H9 (cell line): ENCODE results near the gene ITM2C. TPM values are rescaled to one million over a fixed set of nuclear protein-coding genes. Genes with fewer than 3 reads are reported as not detected.

Experiments used
- DNase-seq: peaks from one replicate; pipeline ENCODE4 v3.0.0-alpha.2; 2017
- H2AFZ ChIP-seq: one replicate; pipeline ENCODE4 v1.6.1; 2013; ENCODE audit warnings: mild to moderate bottlenecking, low read length, control low read depth, moderate library complexity
- H2AK5ac ChIP-seq: 2 replicates; pipeline ENCODE4 v1.6.1; 2013; ENCODE audit warnings: low read length, control low read depth, mixed read lengths; ENCODE audit not compliant: insufficient read length
- H2BK120ac ChIP-seq: one replicate; pipeline ENCODE4 v1.6.1; 2013; ENCODE audit warnings: low read depth, mild to moderate bottlenecking, low read length, control low read depth, inconsistent platforms; ENCODE audit not compliant: poor library complexity, severe bottlenecking
- H2BK12ac ChIP-seq: 2 replicates; pipeline ENCODE4 v1.6.1; 2013; ENCODE audit warnings: low read length, control low read depth, mixed read lengths, low read depth; ENCODE audit not compliant: insufficient read length
- H2BK15ac ChIP-seq: 2 replicates; pipeline ENCODE4 v1.6.1; 2013; ENCODE audit warnings: low read depth, low read length, control low read depth
- H2BK20ac ChIP-seq: one replicate; pipeline ENCODE4 v1.6.1; 2013; ENCODE audit warnings: low read depth, mild to moderate bottlenecking, low read length, control low read depth, inconsistent platforms; ENCODE audit not compliant: poor library complexity, severe bottlenecking
- H2BK5ac ChIP-seq: 2 replicates; pipeline ENCODE4 v1.6.1; 2013; ENCODE audit warnings: low read length, control low read depth, mixed read lengths; ENCODE audit not compliant: insufficient read length
- H3K14ac ChIP-seq: 2 replicates; pipeline ENCODE4 v1.6.1; 2013; ENCODE audit warnings: low read length, control low read depth; ENCODE audit not compliant: insufficient read depth
- H3K18ac ChIP-seq: 2 replicates; pipeline ENCODE4 v1.6.1; 2013; ENCODE audit warnings: low read depth, mild to moderate bottlenecking, mixed read lengths, low read length, control low read depth; ENCODE audit not compliant: insufficient read length
- H3K23ac ChIP-seq: 2 replicates; pipeline ENCODE4 v1.6.1; 2013; ENCODE audit warnings: low read length, control low read depth, mixed read lengths, low read depth; ENCODE audit not compliant: insufficient read length
- H3K23me2 ChIP-seq: 2 replicates; pipeline ENCODE4 v1.6.1; 2013; ENCODE audit warnings: low read depth, mild to moderate bottlenecking, mixed read lengths, low read length, control low read depth; ENCODE audit not compliant: insufficient read length, poor library complexity, severe bottlenecking
- H3K27ac ChIP-seq: 2 replicates; pipeline ENCODE4 v1.5.1; 2013; ENCODE audit warnings: low read length, control low read depth, mixed read lengths, low read depth; ENCODE audit not compliant: insufficient read length
- H3K27me3 ChIP-seq: 2 replicates; pipeline ENCODE4 v1.6.1; 2013; ENCODE audit warnings: low read length, control low read depth, inconsistent platforms; ENCODE audit not compliant: insufficient read depth
- H3K4ac ChIP-seq: 2 replicates; pipeline ENCODE4 v1.6.1; 2013; ENCODE audit warnings: low read depth, mild to moderate bottlenecking, control low read depth, inconsistent platforms, low read length, moderate library complexity
- H3K4me1 ChIP-seq: 2 replicates; pipeline ENCODE4 v1.6.1; 2013; ENCODE audit warnings: low read length, control low read depth, inconsistent platforms; ENCODE audit not compliant: insufficient read depth
- H3K4me2 ChIP-seq: 2 replicates; pipeline ENCODE4 v1.6.1; 2013; ENCODE audit warnings: low read length, control low read depth, mixed read lengths; ENCODE audit not compliant: insufficient read length, insufficient read depth
- H3K56ac ChIP-seq: 2 replicates; pipeline ENCODE4 v1.6.1; 2013; ENCODE audit warnings: low read depth, mild to moderate bottlenecking, mixed read lengths, low read length, control low read depth; ENCODE audit not compliant: insufficient read length
- H3K79me1 ChIP-seq: 2 replicates; pipeline ENCODE4 v1.6.1; 2013; ENCODE audit warnings: low read depth, mild to moderate bottlenecking, moderate library complexity, low read length, control low read depth, inconsistent platforms; ENCODE audit not compliant: insufficient read depth, poor library complexity, severe bottlenecking
- H3K79me2 ChIP-seq: 2 replicates; pipeline ENCODE4 v1.6.1; 2013; ENCODE audit warnings: low read length, control low read depth, inconsistent platforms; ENCODE audit not compliant: insufficient read depth
- H3K9ac ChIP-seq: 2 replicates; pipeline ENCODE4 v1.6.1; 2013; ENCODE audit warnings: low read length, control low read depth, mixed read lengths; ENCODE audit not compliant: insufficient read length; ENCODE audit errors: extremely low read depth
- H3K9me3 ChIP-seq: one replicate; pipeline ENCODE4 v1.6.1; 2013; ENCODE audit warnings: low read depth, low read length, inconsistent platforms; ENCODE audit not compliant: control insufficient read depth
- H3T11ph ChIP-seq: one replicate; pipeline ENCODE4 v1.6.1; 2013; ENCODE audit warnings: mild to moderate bottlenecking, low read length, control low read depth, inconsistent platforms
- H4K20me1 ChIP-seq: one replicate; pipeline ENCODE4 v1.6.1; 2013; ENCODE audit not compliant: control insufficient read depth, insufficient read length, insufficient read depth
- H4K5ac ChIP-seq: 2 replicates; pipeline ENCODE4 v1.6.1; 2013; ENCODE audit warnings: low read depth, mild to moderate bottlenecking, mixed read lengths, low read length, control low read depth; ENCODE audit not compliant: insufficient read length
- H4K8ac ChIP-seq: replicated peaks from 2 replicates; pipeline ENCODE4 v1.6.1; 2013; ENCODE audit warnings: low read length, control low read depth, mixed read lengths, low read depth; ENCODE audit not compliant: insufficient read length
- H4K91ac ChIP-seq: 2 replicates; pipeline ENCODE4 v1.6.1; 2013; ENCODE audit warnings: low read depth, mild to moderate bottlenecking, moderate library complexity, mixed read lengths, low read length, control low read depth; ENCODE audit not compliant: insufficient read length
- H3K27ac Mint-ChIP-seq, 3 experiments: 2 replicates in 2 of 3; 3 replicates in 1 of 3; pipeline ENCODE4 v1.8.0; 2020 to 2021; ENCODE audit warnings: mixed read lengths in 3 of 3, mild to moderate bottlenecking in 1 of 3, moderate library complexity in 1 of 3
- H3K27me3 Mint-ChIP-seq: 2 replicates; pipeline ENCODE4 v1.8.0; 2021; ENCODE audit warnings: low read depth, mild to moderate bottlenecking, moderate library complexity, mixed read lengths
- H3K36me3 Mint-ChIP-seq, 3 experiments: 2 replicates in 2 of 3; 3 replicates in 1 of 3; pipeline ENCODE4 v1.8.0; 2020 to 2021; ENCODE audit warnings: low read depth in 3 of 3, mixed read lengths in 3 of 3; ENCODE audit not compliant: insufficient read depth in 1 of 3
- H3K4me1 Mint-ChIP-seq, 2 experiments: 2 replicates each; pipeline ENCODE4 v1.8.0; 2020; ENCODE audit warnings: mixed read lengths in 2 of 2
- H3K4me3 Mint-ChIP-seq, 2 experiments: 2 replicates in 1 of 2; 3 replicates in 1 of 2; pipeline ENCODE4 v1.8.0; 2020 to 2021; ENCODE audit warnings: mild to moderate bottlenecking in 2 of 2, mixed read lengths in 2 of 2, moderate library complexity in 1 of 2
- H3K9me3 Mint-ChIP-seq, 2 experiments: 2 replicates in 1 of 2; 3 replicates in 1 of 2; pipeline ENCODE4 v1.8.0; 2020; ENCODE audit warnings: mild to moderate bottlenecking in 2 of 2, mixed read lengths in 2 of 2, moderate library complexity in 1 of 2
- WGBS: extraction: QIAGEN DNeasy Blood & Tissue Kit; methylation state at CpG from one replicate; pipeline ENCODE4 v1.1.7; 2013; ENCODE audit warnings: missing lambda C conversion rate, low lambda C conversion rate, mixed read lengths; ENCODE audit not compliant: insufficient read length; ENCODE audit errors: extremely low coverage; 5-methylcytosine and 5-hydroxymethylcytosine counted together
- total RNA-seq: library from RNA; stranded (reverse); gene quantifications from 2 replicates; pipeline ENCODE4 v1.2.1, GENCODE V29; 2021
- TF ChIP-seq, protein P1 (sequence below): fragments of 200-600 bp; sonication (generic); conservative IDR thresholded peaks from 3 replicates; pipeline ENCODE4 v1.8.0; 2021; ENCODE audit warnings: antibody characterized with exemption, mild to moderate bottlenecking

Gene ITM2C
- total RNA-seq, 1 experiment from 2014 or later: 297 TPM

DNA sequence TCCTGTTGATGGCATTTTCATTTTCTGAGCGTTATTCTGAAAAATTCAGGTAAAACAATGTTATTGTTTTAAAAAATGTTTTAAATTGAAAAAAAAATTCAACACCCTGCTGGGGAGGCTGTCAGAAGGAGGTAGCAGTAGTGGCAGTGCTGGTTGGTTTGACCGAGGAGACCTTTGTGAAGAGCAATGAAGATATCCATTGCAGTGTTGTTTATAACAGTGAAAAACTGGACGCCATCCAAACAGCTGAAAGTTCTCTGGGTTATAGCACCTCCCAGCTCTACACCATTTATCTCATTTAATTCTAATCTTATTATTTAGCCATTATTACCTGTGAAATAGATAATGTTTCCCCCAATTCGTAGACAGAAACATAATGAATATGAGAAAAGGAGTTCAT is 12.6 kb upstream of the ITM2C start:
- H3K4me1 ChIP-seq: no peaks in the 10 kb centered on the region; the same call in 1 of the 2 replicates
- H3T11ph ChIP-seq: no peak overlapping the region
- H3K9me3 ChIP-seq: no peaks in the 10 kb centered on the region
- H3K27ac ChIP-seq: no peak overlapping the region
- no peak for DNase-seq
- no peak overlapping the region for H2BK12ac ChIP-seq
- no peak overlapping the region for H2BK15ac ChIP-seq
- no peak overlapping the region for H3K4ac ChIP-seq
- H3K4me1 Mint-ChIP-seq: peaks cover 4 to 19% of the 10 kb centered on the region in 2 experiments
- H4K20me1 ChIP-seq: no peaks in the 10 kb centered on the region
- peaks cover 0 to 2% (median 0%) of the 10 kb centered on the region in 3 experiments; a peak in 1 of 7 replicates for H3K36me3 Mint-ChIP-seq
- peaks cover 23% of the 10 kb centered on the region for H3K27me3 Mint-ChIP-seq
- H3K56ac ChIP-seq: no peak overlapping the region
- H3K4me3 Mint-ChIP-seq: no peak overlapping the region
- H2BK5ac ChIP-seq: no peak overlapping the region
- H3K9ac ChIP-seq: no peak overlapping the region
- H3K4me2 ChIP-seq: no peak overlapping the region
- no peak overlapping the region for H3K18ac ChIP-seq
- H3K27me3 ChIP-seq: no peaks in the 10 kb centered on the region
- no peaks in the 10 kb centered on the region for H3K79me2 ChIP-seq
- no peak overlapping the region for H4K5ac ChIP-seq
- H2BK120ac ChIP-seq: no peak overlapping the region
- H2AFZ ChIP-seq: no peak overlapping the region
- no peak overlapping the region for H2AK5ac ChIP-seq
- no peak overlapping the region for H3K14ac ChIP-seq
- H2BK20ac ChIP-seq: no peak overlapping the region
- H4K8ac ChIP-seq: no peak overlapping the region
- H3K23me2 ChIP-seq: no peaks in the 10 kb centered on the region
- no peaks in the 10 kb centered on the region; a peak in 2 of 5 replicates for H3K9me3 Mint-ChIP-seq
- no peak overlapping the region for H4K91ac ChIP-seq
- no peak overlapping the region for H3K27ac Mint-ChIP-seq
- no peak overlapping the region for H3K23ac ChIP-seq
- TF ChIP-seq, protein P1, sequence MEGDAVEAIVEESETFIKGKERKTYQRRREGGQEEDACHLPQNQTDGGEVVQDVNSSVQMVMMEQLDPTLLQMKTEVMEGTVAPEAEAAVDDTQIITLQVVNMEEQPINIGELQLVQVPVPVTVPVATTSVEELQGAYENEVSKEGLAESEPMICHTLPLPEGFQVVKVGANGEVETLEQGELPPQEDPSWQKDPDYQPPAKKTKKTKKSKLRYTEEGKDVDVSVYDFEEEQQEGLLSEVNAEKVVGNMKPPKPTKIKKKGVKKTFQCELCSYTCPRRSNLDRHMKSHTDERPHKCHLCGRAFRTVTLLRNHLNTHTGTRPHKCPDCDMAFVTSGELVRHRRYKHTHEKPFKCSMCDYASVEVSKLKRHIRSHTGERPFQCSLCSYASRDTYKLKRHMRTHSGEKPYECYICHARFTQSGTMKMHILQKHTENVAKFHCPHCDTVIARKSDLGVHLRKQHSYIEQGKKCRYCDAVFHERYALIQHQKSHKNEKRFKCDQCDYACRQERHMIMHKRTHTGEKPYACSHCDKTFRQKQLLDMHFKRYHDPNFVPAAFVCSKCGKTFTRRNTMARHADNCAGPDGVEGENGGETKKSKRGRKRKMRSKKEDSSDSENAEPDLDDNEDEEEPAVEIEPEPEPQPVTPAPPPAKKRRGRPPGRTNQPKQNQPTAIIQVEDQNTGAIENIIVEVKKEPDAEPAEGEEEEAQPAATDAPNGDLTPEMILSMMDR: no peak
- no peaks in the 10 kb centered on the region for H3K79me1 ChIP-seq
- WGBS: no CpG with 5 or more reads among the region's 4 CpGs
